HG03457 (cell line): ENCODE measurements around the gene BTBD19.
"Not testable (repeated sequence)": the region's sequence is repeated elsewhere in the genome, so short reads cannot be mapped to it uniquely, and the experiment has no call there.

Source experiments
- ATAC-seq: cut with Tn5 transposase; IDR thresholded peaks from one replicate; pipeline ENCODE4 v1.9.1; 2021; ENCODE audit warnings: moderate number of reproducible peaks; ENCODE audit not compliant: unreplicated experiment

BTBD19 gene

GRCh38 chr1:44808938-44809917, 905 bp downstream of the BTBD19 start:
- no peak for ATAC-seq

GRCh38 chr1:44810101-44810761, 1.9 kb downstream of the BTBD19 start:
- no peak for ATAC-seq

GRCh38 chr1:44810762-44811105, 2.4 kb downstream of the BTBD19 start:
- ATAC-seq, result not testable (repeated sequence)

GRCh38 chr1:44811234-44811633, 2.9 kb downstream of the BTBD19 start:
- ATAC-seq, result no peak

GRCh38 chr1:44812822-44813543, 4.7 kb downstream of the BTBD19 start:
- ATAC-seq, result no peak

- ATAC-seq, result not testable (repeated sequence)
Measured at GRCh38 chr1:44815926-44816325, 7.6 kb downstream of the BTBD19 start.

- ATAC-seq, result no peak
Measured at GRCh38 chr1:44817307-44817706, 9.0 kb downstream of the BTBD19 start.

- no peak for ATAC-seq
Measured at GRCh38 chr1:44817771-44818495, 9.6 kb downstream of the BTBD19 start.

- peak; percentile 18 for ATAC-seq
Measured at GRCh38 chr1:44819196-44819607, 10.9 kb downstream of the BTBD19 start.

GRCh38 chr1:44819608-44820327, 11.4 kb downstream of the BTBD19 start:
- peak; percentile 78 for ATAC-seq

GRCh38 chr1:44820328-44821239, 12.3 kb downstream of the BTBD19 start:
- peak; percentile 7 for ATAC-seq

GRCh38 chr1:44821240-44821715, 13.0 kb downstream of the BTBD19 start:
- no peak for ATAC-seq

GRCh38 chr1:44822131-44822701, 13.9 kb downstream of the BTBD19 start:
- no peak for ATAC-seq

- no peak for ATAC-seq
Measured at GRCh38 chr1:44822981-44823451, 14.7 kb downstream of the BTBD19 start.

- ATAC-seq, result not testable (repeated sequence)
Measured at GRCh38 chr1:44824392-44824791, 16.1 kb downstream of the BTBD19 start.

GRCh38 chr1:44826375-44827196, 18.3 kb downstream of the BTBD19 start:
- ATAC-seq, result no peak

GRCh38 chr1:44827197-44828002, 19.1 kb downstream of the BTBD19 start:
- ATAC-seq, result no peak
